A673 (cell line): Measurements from ENCODE around the gene RELN.

Experiments used
- CTCF ChIP-seq: fragments of 300-800, 200-600 bp; sonication (generic); conservative IDR thresholded peaks from 2 replicates; pipeline ENCODE4 v1.5.1; 2017; ENCODE audit warnings: low read depth, mild to moderate bottlenecking, antibody characterized with exemption, low read length, moderate library complexity, mixed read lengths
- EZH2 ChIP-seq: fragments of 200-600 bp; sonication (generic); IDR thresholded peaks from 2 replicates; pipeline ENCODE4 v1.6.1; 2017; ENCODE audit warnings: borderline replicate concordance, low read depth, mild to moderate bottlenecking, mixed read lengths, antibody characterized with exemption, low read length; ENCODE audit not compliant: poor library complexity, severe bottlenecking

GRCh38 chr7:103766660-103767059 is 222.8 kb downstream of the RELN start:
- TF ChIP-seq EZH2: no peak
- no peak for TF ChIP-seq CTCF
